NCI-H526 (cell line): Measurements from ENCODE around the gene FAM25A.
"Not testable (repeated sequence)": the region's sequence is repeated elsewhere in the genome, so short reads cannot be mapped to it uniquely, and the experiment has no call there.

ENCODE experiments used
- DNase-seq, 2 experiments: peaks; one replicate each; lab custom pipeline; 2025; lab: John Stamatoyannopoulos, UW

The FAM25A gene

DNA sequence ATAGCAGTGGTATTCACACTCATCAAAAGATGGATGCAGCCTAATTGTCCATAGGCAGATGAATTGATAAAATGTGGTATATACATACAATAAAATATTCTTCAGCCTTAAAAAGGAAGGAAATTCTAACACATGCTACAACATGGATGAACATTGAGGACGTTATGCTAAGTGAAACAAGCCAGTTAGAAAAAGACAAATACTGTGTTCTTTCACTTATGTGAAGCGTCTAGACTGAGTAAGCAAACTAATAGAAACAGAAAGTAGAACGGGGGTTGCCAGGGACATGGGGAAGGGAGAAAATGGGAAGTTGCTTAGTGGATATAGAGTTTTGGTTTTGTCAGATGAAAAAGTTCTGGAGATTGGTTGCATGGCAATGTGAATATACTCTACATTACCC is 6.6 kb upstream of the FAM25A start:
- DNase-seq, result not testable (repeated sequence)

DNA sequence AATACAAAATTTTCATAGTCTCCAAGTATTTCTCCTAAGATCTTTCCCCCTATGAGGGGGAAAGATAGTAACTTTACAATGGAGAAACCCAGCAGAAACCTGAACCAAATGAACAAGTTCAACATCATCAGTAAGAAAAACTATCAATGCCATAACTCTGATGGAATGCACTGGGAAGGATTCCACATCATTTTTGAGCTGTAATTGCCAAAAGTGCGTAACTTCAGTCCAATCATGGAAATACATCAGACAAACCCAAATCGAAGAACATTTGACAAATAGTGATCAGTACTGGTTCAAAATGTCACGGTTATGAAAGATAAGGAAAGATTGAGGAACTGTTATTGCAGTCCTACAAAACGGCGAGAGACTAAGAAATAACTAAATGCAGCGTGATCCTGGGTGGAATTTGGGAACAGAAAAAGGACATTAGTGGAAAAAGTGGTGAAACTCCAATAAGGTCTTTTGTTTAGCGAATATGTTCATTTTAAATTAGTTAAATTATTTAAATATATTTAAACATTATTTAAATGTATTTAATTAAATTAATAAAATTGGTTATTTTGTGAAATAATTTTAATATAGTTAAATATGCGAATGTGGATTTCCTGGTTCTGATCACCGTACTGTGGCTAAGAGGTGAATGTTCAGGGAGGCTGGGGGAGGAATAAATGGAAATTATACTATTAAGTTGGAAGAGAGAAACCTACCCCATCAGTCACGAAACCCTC is 4.9 kb upstream of the FAM25A start:
- DNase-seq, result not testable (repeated sequence)

DNA sequence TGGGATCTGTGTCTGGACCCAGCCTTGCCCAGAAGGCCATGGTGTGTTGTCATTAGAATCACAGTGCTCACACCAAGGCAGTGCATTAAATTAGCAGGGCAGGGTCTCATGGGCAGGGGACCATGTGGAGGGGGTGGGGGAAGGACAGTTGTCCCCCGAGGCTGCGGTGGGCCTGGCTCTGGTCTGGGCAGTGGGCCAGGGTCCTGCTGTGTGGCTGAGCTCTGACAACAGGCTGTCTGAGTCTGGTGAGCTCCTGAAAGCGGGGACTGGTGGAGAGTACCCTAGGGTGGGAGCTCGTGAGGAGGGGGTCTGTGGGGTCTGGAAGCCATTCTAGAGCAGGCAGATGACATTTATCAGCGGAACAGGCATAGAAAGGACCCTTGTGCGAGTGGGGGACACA is 2.0 kb upstream of the FAM25A start:
- not testable (repeated sequence) for DNase-seq

GRCh38 chr10:87019066-87019465 is 1.0 kb upstream of the FAM25A start:
- DNase-seq, result not testable (repeated sequence)

DNA sequence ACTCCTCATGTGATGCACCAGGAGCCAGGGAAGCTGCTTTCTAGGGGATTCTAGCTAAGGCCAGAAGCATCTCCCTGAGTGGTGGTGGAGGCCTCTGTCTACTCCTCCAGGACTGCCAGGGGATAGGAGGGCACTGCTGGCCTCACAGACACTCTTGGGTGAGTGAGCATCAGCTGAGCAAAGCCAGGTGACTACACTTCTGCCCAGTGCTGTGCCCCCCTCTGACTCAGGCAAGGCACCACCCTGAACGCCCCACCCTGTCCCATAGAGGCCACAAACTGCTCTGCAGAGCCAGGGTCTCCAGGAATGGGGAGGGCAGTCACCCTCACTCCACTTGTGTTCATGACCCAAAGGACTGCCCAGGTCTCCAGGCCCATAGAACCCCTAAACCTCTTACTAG is 590 bp upstream of the FAM25A start:
- not testable (repeated sequence) for DNase-seq

GRCh38 chr10:87025285-87025958 is 5.3 kb downstream of the FAM25A start:
- not testable (repeated sequence) for DNase-seq

DNA sequence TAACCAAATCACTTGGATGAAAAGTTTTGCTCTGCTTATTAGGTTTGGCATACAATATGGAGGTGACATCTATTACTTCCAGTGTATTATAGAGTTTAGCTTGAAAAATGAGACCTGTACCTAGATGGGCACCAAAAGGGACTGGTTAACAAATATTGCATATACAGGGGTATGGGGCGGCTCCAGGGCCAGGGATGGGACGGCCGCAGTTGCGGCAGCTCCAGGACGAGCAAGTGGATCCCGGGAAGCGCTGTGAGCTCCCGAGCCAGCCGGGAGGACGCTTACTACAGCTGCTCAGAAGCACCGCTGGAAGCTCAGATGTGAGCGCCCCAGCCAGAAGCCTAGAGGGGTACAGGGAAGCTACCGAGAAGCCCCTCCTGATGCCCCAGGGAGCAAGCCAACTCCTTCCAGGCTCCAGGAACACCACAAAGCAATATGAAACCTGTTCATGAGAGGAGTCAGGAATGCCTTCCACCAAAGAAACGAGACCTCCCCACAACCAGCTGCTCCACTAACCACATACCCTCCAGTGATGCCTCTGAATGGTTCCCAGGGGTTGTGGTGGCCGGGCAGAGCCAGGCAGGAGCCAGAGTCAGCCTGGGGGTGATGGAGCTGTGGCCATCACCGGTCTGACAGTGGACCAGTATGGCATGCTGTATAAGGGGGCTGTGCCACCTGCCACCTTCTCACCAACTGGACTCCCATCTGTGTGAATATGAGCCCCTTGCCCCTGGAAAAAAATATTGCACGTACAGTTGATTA is 6.8 kb downstream of the FAM25A start:
- DNase-seq, result not testable (repeated sequence)

DNA sequence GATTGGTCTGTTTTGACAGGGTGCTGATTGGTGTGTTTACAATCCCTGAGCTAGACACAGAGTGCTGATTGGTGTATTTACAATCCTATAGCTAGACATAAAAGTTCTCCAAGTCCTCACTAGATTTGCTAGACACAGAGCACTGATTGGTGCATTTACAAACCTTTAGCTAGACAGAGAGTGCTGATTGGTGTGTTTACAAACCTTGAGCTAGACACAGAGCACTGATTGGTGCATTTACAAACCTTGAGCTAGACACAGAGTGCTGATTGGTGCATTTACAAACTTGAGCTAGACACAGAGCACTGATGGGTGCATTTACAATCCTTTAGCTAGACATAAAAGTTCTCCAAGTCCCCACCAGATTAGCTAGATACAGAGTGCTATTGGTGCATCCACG is 10.3 kb downstream of the FAM25A start:
- DNase-seq, result not testable (repeated sequence)

DNA sequence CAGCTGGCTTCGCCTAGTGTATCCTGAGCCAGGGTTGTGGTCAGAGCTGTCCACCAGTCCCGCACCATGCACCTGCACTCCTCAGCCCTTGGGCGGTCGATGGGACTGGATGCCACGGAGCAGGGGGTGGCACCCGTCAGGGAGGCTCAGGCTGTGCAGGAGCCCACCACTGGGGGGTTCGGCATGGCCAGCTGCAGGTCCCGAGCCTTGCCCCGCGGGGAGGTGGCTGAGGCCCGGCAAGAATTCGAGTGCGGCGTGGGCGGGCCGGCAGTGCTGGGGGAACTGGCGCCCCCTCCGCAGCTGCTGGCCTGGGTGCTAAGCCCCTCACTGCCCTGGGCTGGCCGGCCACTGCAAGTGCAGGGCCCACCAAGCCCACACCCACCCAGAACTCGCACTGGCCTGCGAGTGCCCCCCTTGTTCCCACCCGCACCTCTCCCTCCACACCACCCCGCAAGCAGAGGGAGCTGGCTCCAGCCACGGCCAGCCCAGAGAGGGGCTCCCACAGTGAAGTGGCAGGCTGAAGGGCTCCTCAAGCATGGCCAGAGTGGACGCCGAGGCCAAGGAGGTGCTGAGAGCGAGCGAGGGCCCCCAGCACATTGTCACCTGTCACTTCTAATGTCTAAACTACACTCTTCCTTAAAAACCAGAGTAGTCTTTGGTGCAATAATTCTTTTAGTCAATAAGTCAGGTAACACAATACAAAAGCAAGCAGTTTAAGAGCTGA is 11.0 kb downstream of the FAM25A start:
- no peak for DNase-seq

- DNase-seq, result no peak
Measured at GRCh38 chr10:87036623-87037022, 16.5 kb downstream of the FAM25A start.

GRCh38 chr10:87038286-87038717 is 18.2 kb downstream of the FAM25A start:
- no peak for DNase-seq

GRCh38 chr10:87038786-87039185 is 18.7 kb downstream of the FAM25A start:
- DNase-seq, result no peak

GRCh38 chr10:87043579-87043978 is 23.5 kb downstream of the FAM25A start:
- DNase-seq, result not testable (repeated sequence)

- DNase-seq, result no peak
Measured at GRCh38 chr10:87045434-87045938, 25.4 kb downstream of the FAM25A start.

- no peak for DNase-seq
Measured at GRCh38 chr10:87053111-87053510, 33.0 kb downstream of the FAM25A start.

GRCh38 chr10:87053577-87054181 is 33.6 kb downstream of the FAM25A start:
- DNase-seq, result no peak

GRCh38 chr10:87054373-87055295 is 34.5 kb downstream of the FAM25A start:
- DNase-seq, result no peak

DNA sequence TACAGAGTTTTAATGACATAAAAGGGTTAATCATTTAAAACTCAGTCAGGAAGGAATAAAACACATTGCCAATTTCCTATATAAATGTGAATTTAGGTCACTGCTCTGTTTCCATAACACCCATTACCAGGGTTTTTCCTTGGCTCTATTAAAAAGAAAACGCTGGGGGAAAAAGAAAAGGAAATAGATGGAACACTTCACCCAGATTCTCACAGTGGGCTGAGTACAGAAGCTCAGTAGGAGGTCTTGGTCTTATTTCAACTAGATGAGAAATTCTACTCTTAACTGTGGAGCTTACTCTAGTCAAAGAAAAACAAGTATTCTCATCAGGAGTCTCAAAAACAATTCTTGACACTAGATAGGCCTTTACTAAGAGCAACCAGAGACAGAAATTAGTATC is 38.1 kb downstream of the FAM25A start:
- no peak for DNase-seq

GRCh38 chr10:87059401-87059800 is 39.3 kb downstream of the FAM25A start:
- no peak for DNase-seq

GRCh38 chr10:87060280-87060928 is 40.3 kb downstream of the FAM25A start:
- DNase-seq, result no peak
